GM12878 (cell line): ENCODE results near the gene CLPSL1. TPM values are rescaled to one million over a fixed set of nuclear protein-coding genes. Genes with fewer than 3 reads are reported as not detected.

Source experiments
- ATAC-seq: fragments of 200-7000 bp; cut with Tn5 transposase; 3 replicates; pipeline ENCODE4 v1.9.1; 2020; ENCODE audit warnings: mild to moderate bottlenecking, moderate library complexity
- Bru-seq: library from RNA; stranded (reverse); fragments of 400-500 nt; gene quantifications from one replicate; lab custom pipeline; 2021; lab: Mats Ljungman, UMichigan
- BruChase-seq, 2 experiments: library from RNA; stranded (reverse); fragments of 400-500 nt; gene quantifications; one replicate each; lab custom pipeline; 2021; lab: Mats Ljungman, UMichigan
- BruUV-seq: library from RNA; stranded (reverse); fragments of 400-500 nt; replicated peaks from 2 replicates; lab custom pipeline; 2021; lab: Mats Ljungman, UMichigan
- CTCF ChIA-PET: fragments of 300-600 bp; sonication (Branson Sonifier 250); formaldehyde crosslinking; extraction: SDS; loops from one replicate; lab custom pipeline; 2021; ENCODE audit warnings: inconsistent platforms; lab: Yijun Ruan, JAX
- POLR2A ChIA-PET: fragments of 350-600 bp; formaldehyde crosslinking; extraction: SDS; loops from one replicate; lab custom pipeline; 2021; ENCODE audit warnings: inconsistent platforms; lab: Charles Lee
- RAD21 ChIA-PET: fragments of 300-600 bp; sonication (Branson Sonifier 250); formaldehyde crosslinking; loops from one replicate; lab custom pipeline; 2023; ENCODE audit warnings: antibody characterized with exemption; ENCODE audit not compliant: unreplicated experiment; lab: Charles Lee
- SMC1A ChIA-PET: fragments of 300-600 bp; sonication (Branson Sonifier 250); formaldehyde crosslinking; loops from one replicate; lab custom pipeline; 2023; ENCODE audit not compliant: unreplicated experiment, uncharacterized antibody; lab: Charles Lee
- DNase-seq: peaks from one replicate; pipeline ENCODE4 v3.0.0-alpha.2; 2011; ENCODE audit warnings: low read depth, low spot score
- FAIRE-seq: peaks from 3 replicates; lab custom pipeline; 2011; peaks lifted over from hg19 to GRCh38; lab: Jason Lieb, UNC
- H2AFZ ChIP-seq: 2 replicates; pipeline ENCODE4 v1.6.0; 2011; ENCODE audit warnings: low read depth, low read length, control low read depth; ENCODE audit not compliant: control insufficient read depth
- H3K27ac ChIP-seq: 2 replicates; pipeline ENCODE4 v1.5.1; 2011; ENCODE audit warnings: control low read depth; ENCODE audit not compliant: control insufficient read depth, insufficient read depth
- H3K27me3 ChIP-seq, 2 experiments: replicated peaks in 1 of 2; 2 replicates each; pipeline versions ENCODE4 v1.6.0 to v1.6.1; 2011; ENCODE audit warnings: low read length in 1 of 2; ENCODE audit not compliant: control insufficient read depth in 2 of 2, insufficient read depth in 2 of 2
- H3K36me3 ChIP-seq, 2 experiments: 2 replicates each; pipeline ENCODE4 v1.5.1; 2011; ENCODE audit warnings: low read length in 1 of 2; ENCODE audit not compliant: control insufficient read depth in 2 of 2, insufficient read depth in 2 of 2
- H3K4me1 ChIP-seq: 2 replicates; pipeline ENCODE4 v1.6.1; 2011; ENCODE audit warnings: mild to moderate bottlenecking, low read length, moderate library complexity, mixed read lengths; ENCODE audit not compliant: control insufficient read depth, insufficient read depth
- H3K4me2 ChIP-seq: 2 replicates; pipeline ENCODE4 v1.6.0; 2011; ENCODE audit warnings: control low read depth; ENCODE audit not compliant: control insufficient read depth, insufficient read depth
- H3K4me3 ChIP-seq: fragments of 200-600 bp; sonication (generic); 2 replicates; pipeline ENCODE4 v1.5.1; 2016
- H3K79me2 ChIP-seq: 2 replicates; pipeline ENCODE4 v1.6.0; 2011; ENCODE audit warnings: low read length; ENCODE audit not compliant: control insufficient read depth, insufficient read depth
- H3K9ac ChIP-seq: 2 replicates; pipeline ENCODE4 v1.8.0; 2011; ENCODE audit warnings: low read length, control low read depth, mixed read lengths; ENCODE audit not compliant: control insufficient read depth, insufficient read depth
- H3K9me3 ChIP-seq: replicated peaks from 3 replicates; pipeline ENCODE4 v1.5.1; 2011; ENCODE audit warnings: mild to moderate bottlenecking, low read length; ENCODE audit not compliant: control insufficient read depth, insufficient read depth
- H4K20me1 ChIP-seq: 2 replicates; pipeline ENCODE4 v1.6.0; 2011; ENCODE audit not compliant: control insufficient read depth, insufficient read depth
- ATF3 ChIP-seq: IDR thresholded peaks from 2 replicates; pipeline ENCODE4 v1.6.1; 2011; ENCODE audit warnings: low read depth, mild to moderate bottlenecking, low read length, moderate library complexity, borderline replicate concordance; ENCODE audit errors: extremely low read depth
- BRCA1 ChIP-seq: IDR thresholded peaks from 2 replicates; pipeline ENCODE4 v1.6.1; 2011; ENCODE audit warnings: low read depth, low read length, improper control_type of control experiment
- CREB1 ChIP-seq: IDR thresholded peaks from 2 replicates; pipeline ENCODE4 v1.6.1; 2012; ENCODE audit warnings: low read depth, mild to moderate bottlenecking, inconsistent platforms
- E4F1 ChIP-seq: fragments of 450-650 bp; IDR thresholded peaks from 2 replicates; pipeline ENCODE4 v1.6.1; 2018; ENCODE audit warnings: borderline replicate concordance, mild to moderate bottlenecking; ENCODE audit not compliant: partially characterized antibody
- EED ChIP-seq: sonication (generic); IDR thresholded peaks from 2 replicates; pipeline ENCODE4 v1.6.1; 2016; ENCODE audit warnings: antibody characterized with exemption, low read depth
- HCFC1 ChIP-seq: fragments of 150-350 bp; IDR thresholded peaks from 2 replicates; pipeline ENCODE4 v1.6.1; 2014; ENCODE audit warnings: low read length
- KAT2A ChIP-seq: conservative IDR thresholded peaks from 2 replicates; pipeline ENCODE4 v1.6.1; 2011; ENCODE audit warnings: low read depth, low read length; ENCODE audit not compliant: control insufficient read depth
- MAX ChIP-seq: IDR thresholded peaks from 2 replicates; pipeline ENCODE4 v1.6.1; 2012; ENCODE audit warnings: low read depth, low read length, improper control_type of control experiment
- MTA3 ChIP-seq: IDR thresholded peaks from 2 replicates; pipeline ENCODE4 v1.6.1; 2012; ENCODE audit warnings: low read length, inconsistent platforms, borderline replicate concordance
- NBN ChIP-seq: fragments of 450-650 bp; IDR thresholded peaks from 2 replicates; pipeline ENCODE4 v1.6.1; 2016
- POLR2AphosphoS5 ChIP-seq: IDR thresholded peaks from 2 replicates; pipeline ENCODE4 v1.6.1; 2011; ENCODE audit warnings: mild to moderate bottlenecking, low read length, inconsistent platforms
- RAD51 ChIP-seq: fragments of 450-650 bp; IDR thresholded peaks from 2 replicates; pipeline ENCODE4 v1.6.1; 2016; ENCODE audit warnings: moderate library complexity, mild to moderate bottlenecking, inconsistent platforms
- STAT1 ChIP-seq: fragments of 450-650 bp; conservative IDR thresholded peaks from 2 replicates; pipeline ENCODE4 v1.6.1; 2014; ENCODE audit warnings: antibody characterized with exemption, mild to moderate bottlenecking
- STAT3 ChIP-seq: IDR thresholded peaks from 2 replicates; pipeline ENCODE4 v1.6.1; 2011; ENCODE audit warnings: low read depth, low read length, improper control_type of control experiment
- TCF3 ChIP-seq: IDR thresholded peaks from 2 replicates; pipeline ENCODE4 v1.6.1; 2012; ENCODE audit warnings: low read depth, mild to moderate bottlenecking, low read length, borderline replicate concordance; ENCODE audit not compliant: insufficient read depth
- YBX1 ChIP-seq: fragments of 450-650 bp; IDR thresholded peaks from 2 replicates; pipeline ENCODE4 v1.6.1; 2016; ENCODE audit warnings: antibody characterized with exemption
- ZBTB33 ChIP-seq: fragments of 450-650 bp; IDR thresholded peaks from 2 replicates; pipeline ENCODE4 v1.6.1; 2017; ENCODE audit warnings: mild to moderate bottlenecking
- ZSCAN29 ChIP-seq: fragments of 450-650 bp; IDR thresholded peaks from 2 replicates; pipeline ENCODE4 v1.6.1; 2017; ENCODE audit warnings: mild to moderate bottlenecking, moderate library complexity
- WGBS: methylation state at CpG from one replicate; pipeline ENCODE4 v1.1.6; 2016; ENCODE audit warnings: low lambda C conversion rate; ENCODE audit not compliant: insufficient replicate concordance, insufficient coverage; ENCODE audit errors: missing lambda C conversion rate; 5-methylcytosine and 5-hydroxymethylcytosine counted together
- in situ Hi-C: fragments of 300-500 bp; cut with MboI; formaldehyde crosslinking; loops from 9 replicates; pipeline ENCODE4 v1.14.3; 2018; ENCODE audit warnings: mixed read lengths
- intact Hi-C: fragments of 100-400 bp; cut with micrococcal nuclease; formaldehyde crosslinking; loops from one replicate; pipeline ENCODE4 v1.14.2; 2022; ENCODE audit not compliant: unreplicated experiment
- long read RNA-seq, 2 experiments: library from polyadenylated mRNA; unstranded; transcript quantifications; one replicate each; pipeline ENCODE4 v2.0.0, GENCODE V29; 2019 to 2020
- polyA minus RNA-seq, 3 experiments: library from RNA; depleted of rRNA, polyadenylated mRNA; stranded (reverse); fragments of >200 nt; gene quantifications; 2 replicates each; pipeline ENCODE4 v1.2.3, GENCODE V29; 2011
- polyA plus RNA-seq, 11 experiments: library from polyadenylated mRNA; depleted of rRNA in 4 of 11; unstranded in 6 of 11; stranded (reverse) in 5 of 11; fragments of >200 nt; fragmentation: Nextera tagmentation in 4 of 11; fragmentation: Illumina TruSeq in 1 of 11; extraction: Ambion mirVana in 4 of 11; extraction: Trizol in 1 of 11; gene quantifications; 1 replicate in 1 of 11; 2 replicates in 10 of 11; pipeline versions ENCODE4 v1.2.1 to v1.2.3, GENCODE V29; 2011 to 2016; ENCODE audit warnings: inconsistent platforms in 2 of 11, missing spikeins in 2 of 11, low read depth in 1 of 11
- total RNA-seq, 4 experiments: library from RNA; depleted of rRNA in 3 of 4; stranded (reverse); fragments of >200 nt in 3 of 4; fragmentation: Illumina TruSeq in 1 of 4; extraction: Trizol in 1 of 4; gene quantifications; 2 replicates each; pipeline versions ENCODE4 v1.2.1 to v1.2.3, GENCODE V29; 2013 to 2021

CLPSL1 gene
- not detected in 2 replicates for total RNA-seq (2013; cell fraction: nucleolus; rRNA removed)
- total RNA-seq (2014; rRNA removed) (not detected in 2 replicates), total RNA-seq (2014; rRNA removed; fragmentation: Illumina TruSeq; extraction: Trizol) (not detected in 2 replicates), total RNA-seq (2021) (not detected in 2 replicates), polyA plus RNA-seq (2011; rRNA removed) (not detected in 2 replicates), polyA plus RNA-seq (2014; fragmentation: Illumina TruSeq; extraction: Trizol) (not detected in 2 replicates), polyA plus RNA-seq (2014; fragmentation: Nextera tagmentation; extraction: Ambion mirVana) (not detected), polyA plus RNA-seq (2014; rRNA removed) (not detected in 2 replicates), polyA plus RNA-seq (2016; fragmentation: Nextera tagmentation; extraction: Ambion mirVana) (not detected), polyA minus RNA-seq (2011; rRNA and poly(A)+ RNA removed) (not detected in 2 replicates), Bru-seq, nascent RNA (percentile 6 among the genes with signal in this experiment), BruChase-seq, experiment 1, labeled RNA remaining after a 6-hour chase (percentile 10 among the genes with signal in this experiment), BruChase-seq, experiment 2, labeled RNA remaining after a 2-hour chase (not detected)
- not detected for polyA plus RNA-seq (2011; ENCODE audit: low read depth)
- polyA plus RNA-seq (2011; cell fraction: cytosol; rRNA removed), result not detected in 2 replicates
- polyA plus RNA-seq (2011; cell fraction: nucleus; rRNA removed), result not detected in 2 replicates
- not detected in 2 replicates for polyA plus RNA-seq (2012)
- not detected in 2 replicates for polyA minus RNA-seq (2011; cell fraction: cytosol; rRNA and poly(A)+ RNA removed)
- polyA minus RNA-seq (2011; cell fraction: nucleus; rRNA and poly(A)+ RNA removed), result not detected in 2 replicates
- long read RNA-seq, experiment 1, result 0 reads
- long read RNA-seq, experiment 2, result 0 reads

GRCh38 chr6:35780719-35781118 is at the start of gene CLPSL1:
TSS of gene CLPSL1 (plus strand) at chr6:35781019. CDS start at chr6:35781111, 92 bp downstream.
- POLR2A ChIA-PET, result no interaction called here
- SMC1A ChIA-PET, result no interaction called here
- no peaks in the 10 kb centered on the region for H3K79me2 ChIP-seq
- ATAC-seq (no peak), DNase-seq (no peak), FAIRE-seq (no peak)
- no peak within 1 kb of the TSS for H3K9ac ChIP-seq
- intact Hi-C loops, result no loop called here
- H3K27ac ChIP-seq, result no peak within 1 kb of the TSS
- BruUV-seq, result no TSS peak
- no peaks in the 10 kb centered on the region for H3K9me3 ChIP-seq
- H3K27me3 ChIP-seq, result no peaks in the 10 kb centered on the region; a peak in 1 of 4 replicates
- 45% methylated on average over 7 of the region's 7 CpGs for WGBS
- CTCF ChIA-PET, result no interaction called here
- no peak within 1 kb of the TSS for H3K4me2 ChIP-seq
- no peak within 1 kb of the TSS for H3K4me3 ChIP-seq
- H2AFZ ChIP-seq, result no peak within 1 kb of the TSS
- H3K36me3 ChIP-seq, result no peaks in the 10 kb centered on the region
- RAD21 ChIA-PET, result no interaction called here
- in situ Hi-C loops, result no loop called here
- no peaks in the 10 kb centered on the region for H3K4me1 ChIP-seq
- no peaks in the 10 kb centered on the region for H4K20me1 ChIP-seq
- TF ChIP-seq STAT3 (no peak), STAT1 (no peak), EED (no peak), MTA3 (no peak), ZBTB33 (no peak), BRCA1 (no peak), CREB1 (no peak), MAX (no peak), TCF3 (no peak), ATF3 (no peak), E4F1 (no peak), KAT2A (no peak), ZSCAN29 (no peak), HCFC1 (no peak), YBX1 (no peak), RAD51 (no peak), NBN (no peak), POLR2AphosphoS5 (no peak)
